GM23248 (cell line): ENCODE data around the gene TEX29.

Experiments used
- EZH2 ChIP-seq: fragments of 200-600 bp; sonication (generic); IDR thresholded peaks from 2 replicates; pipeline ENCODE4 v1.6.1; 2018; ENCODE audit warnings: antibody characterized with exemption, mild to moderate bottlenecking; ENCODE audit not compliant: insufficient read depth, poor library complexity, severe bottlenecking
- EZH2phosphoT487 ChIP-seq: fragments of 200-600 bp; sonication (generic); IDR thresholded peaks from 2 replicates; pipeline ENCODE4 v1.6.1; 2018; ENCODE audit warnings: antibody characterized with exemption, moderate library complexity, mild to moderate bottlenecking, low read depth; ENCODE audit not compliant: insufficient read depth

DNA sequence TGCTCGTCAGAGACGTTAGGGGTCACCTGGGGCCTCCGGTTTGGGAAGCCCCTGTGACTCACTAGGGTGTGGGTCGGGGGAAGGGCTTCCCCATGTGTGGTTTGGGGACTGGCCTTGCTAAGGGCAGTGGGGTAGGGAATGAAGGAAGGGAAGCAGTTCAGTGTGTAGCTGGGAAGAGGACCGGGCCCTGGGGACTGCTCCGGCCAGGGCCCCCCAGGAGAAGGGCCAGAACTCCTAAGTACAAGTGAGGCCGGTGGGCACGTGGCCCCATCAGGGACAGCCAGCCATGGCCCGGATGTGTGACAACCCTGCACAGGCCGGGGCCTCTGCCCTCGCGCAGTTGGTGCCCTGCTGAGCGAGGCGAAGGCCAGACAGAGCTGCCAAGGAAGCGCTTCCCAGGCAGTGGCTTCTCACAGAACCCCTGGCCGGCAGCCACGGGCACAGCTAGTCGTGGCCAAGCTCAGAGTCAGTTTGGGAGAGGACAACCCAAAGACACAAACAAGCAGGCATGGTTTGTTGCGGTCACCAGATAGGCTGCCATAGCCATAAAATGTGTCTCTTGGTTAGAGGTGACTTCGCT, 25.7 kb downstream of the TEX29 start:
- TF ChIP-seq EZH2, result no peak
- TF ChIP-seq EZH2phosphoT487, result no peak
